OCI-LY3 (cell line): Measurements from ENCODE around the gene CSTPP1.

Source experiments
- EZH2phosphoT487 ChIP-seq: fragments of 200-600 bp; shearing (Covaris generic); IDR thresholded peaks from 2 replicates; pipeline ENCODE4 v1.6.1; 2018; ENCODE audit warnings: antibody characterized with exemption, mixed run types, low read depth
- TF ChIP-seq, protein P1 (sequence below): fragments of 200-600, 300-600 bp; sonication (generic); IDR thresholded peaks from 2 replicates; pipeline ENCODE4 v1.5.1; 2014; ENCODE audit warnings: antibody characterized with exemption, low read length, low read depth

- TF ChIP-seq, protein P1, sequence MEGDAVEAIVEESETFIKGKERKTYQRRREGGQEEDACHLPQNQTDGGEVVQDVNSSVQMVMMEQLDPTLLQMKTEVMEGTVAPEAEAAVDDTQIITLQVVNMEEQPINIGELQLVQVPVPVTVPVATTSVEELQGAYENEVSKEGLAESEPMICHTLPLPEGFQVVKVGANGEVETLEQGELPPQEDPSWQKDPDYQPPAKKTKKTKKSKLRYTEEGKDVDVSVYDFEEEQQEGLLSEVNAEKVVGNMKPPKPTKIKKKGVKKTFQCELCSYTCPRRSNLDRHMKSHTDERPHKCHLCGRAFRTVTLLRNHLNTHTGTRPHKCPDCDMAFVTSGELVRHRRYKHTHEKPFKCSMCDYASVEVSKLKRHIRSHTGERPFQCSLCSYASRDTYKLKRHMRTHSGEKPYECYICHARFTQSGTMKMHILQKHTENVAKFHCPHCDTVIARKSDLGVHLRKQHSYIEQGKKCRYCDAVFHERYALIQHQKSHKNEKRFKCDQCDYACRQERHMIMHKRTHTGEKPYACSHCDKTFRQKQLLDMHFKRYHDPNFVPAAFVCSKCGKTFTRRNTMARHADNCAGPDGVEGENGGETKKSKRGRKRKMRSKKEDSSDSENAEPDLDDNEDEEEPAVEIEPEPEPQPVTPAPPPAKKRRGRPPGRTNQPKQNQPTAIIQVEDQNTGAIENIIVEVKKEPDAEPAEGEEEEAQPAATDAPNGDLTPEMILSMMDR = no peak
- no peak for TF ChIP-seq EZH2phosphoT487
These were observed 188.5 kb downstream of the CSTPP1 start for GRCh38 chr11:47125083-47125482.
